ENCODE data around the gene ADGRL3.

GRCh38 chr4:61763682-61764081, 563.6 kb downstream of the ADGRL3 start:
- TF ChIP-seq CTCF (IDR thresholded peaks at IDR 0.05), result no peak
- no peak for TF ChIP-seq POLR2A (IDR thresholded peaks at IDR 0.05)

Measured in thyroid gland (tissue), 4 donors.